ENCODE data around the gene NCF2.

The NCF2 gene

GRCh38 chr1:183553764-183554163, 36.5 kb downstream of the NCF2 start:
- TF ChIP-seq CTCF (IDR thresholded peaks at IDR 0.05; ENCODE audit: borderline replicate concordance, control extremely low read depth, extremely low read depth, insufficient read depth, missing control alignments) = no peak
- no peak for DNase-seq (ENCODE audit: low spot score)
- in situ Hi-C loops (cut with MboI; ENCODE audit: low sequenced_read_pairs, unreplicated experiment) = loop anchor here (25.0 kb wide), 1 partner anchor 266 kb away; no protein-coding TSS in a partner anchor

GRCh38 chr1:183553331-183553730, 36.9 kb downstream of the NCF2 start:
- no peak for DNase-seq (ENCODE audit: low spot score)
- in situ Hi-C loops (cut with MboI; ENCODE audit: low sequenced_read_pairs, unreplicated experiment) = loop anchor here (25.0 kb wide), 1 partner anchor 266 kb away; no protein-coding TSS in a partner anchor
- TF ChIP-seq CTCF (IDR thresholded peaks at IDR 0.05; ENCODE audit: borderline replicate concordance, control extremely low read depth, extremely low read depth, insufficient read depth, missing control alignments) = no peak

GRCh38 chr1:183552891-183553290, 37.4 kb downstream of the NCF2 start:
- TF ChIP-seq CTCF (IDR thresholded peaks at IDR 0.05; ENCODE audit: borderline replicate concordance, control extremely low read depth, extremely low read depth, insufficient read depth, missing control alignments) = no peak
- DNase-seq (ENCODE audit: low spot score) = no peak
- in situ Hi-C loops (cut with MboI; ENCODE audit: low sequenced_read_pairs, unreplicated experiment) = loop anchor here (25.0 kb wide), 1 partner anchor 266 kb away; no protein-coding TSS in a partner anchor

- in situ Hi-C loops (cut with MboI; ENCODE audit: low sequenced_read_pairs, unreplicated experiment) = loop anchor here (25.0 kb wide), 1 partner anchor 265 kb away; no protein-coding TSS in a partner anchor
- TF ChIP-seq CTCF (IDR thresholded peaks at IDR 0.05; ENCODE audit: borderline replicate concordance, control extremely low read depth, extremely low read depth, insufficient read depth, missing control alignments) = no peak
- DNase-seq (ENCODE audit: low spot score) = no peak
These were observed 37.8 kb downstream of the NCF2 start for GRCh38 chr1:183552441-183552840.

- no peak for DNase-seq (ENCODE audit: low spot score)
- no peak for TF ChIP-seq CTCF (IDR thresholded peaks at IDR 0.05; ENCODE audit: borderline replicate concordance, control extremely low read depth, extremely low read depth, insufficient read depth, missing control alignments)
- in situ Hi-C loops (cut with MboI; ENCODE audit: low sequenced_read_pairs, unreplicated experiment) = loop anchor here (25.0 kb wide), 1 partner anchor 265 kb away; no protein-coding TSS in a partner anchor
These were observed 38.3 kb downstream of the NCF2 start for GRCh38 chr1:183551924-183552323.

- TF ChIP-seq CTCF (IDR thresholded peaks at IDR 0.05; ENCODE audit: borderline replicate concordance, control extremely low read depth, extremely low read depth, insufficient read depth, missing control alignments) = no peak
- in situ Hi-C loops (cut with MboI; ENCODE audit: low sequenced_read_pairs, unreplicated experiment) = loop anchor here (25.0 kb wide), 1 partner anchor 264 kb away; no protein-coding TSS in a partner anchor
- DNase-seq (ENCODE audit: low spot score) = no peak
These were observed 39.3 kb downstream of the NCF2 start for GRCh38 chr1:183550915-183551314.
